NB4 (cell line): Measurements from ENCODE around the gene CCNB3.
"Not testable (repeated sequence)": the region's sequence is repeated elsewhere in the genome, so short reads cannot be mapped to it uniquely, and the experiment has no call there.

ENCODE experiments used
- DNase-seq: peaks from one replicate; pipeline ENCODE4 v3.0.0; 2010; ENCODE audit warnings: low read depth
- H3K4me3 ChIP-seq: one replicate; pipeline ENCODE4 v1.5.1; 2011; ENCODE audit warnings: mild to moderate bottlenecking, low read depth, low read length, moderate library complexity
- CTCF ChIP-seq: IDR thresholded peaks from one replicate; pipeline ENCODE4 v1.5.1; 2012; ENCODE audit warnings: low read depth, low read length
- MAX ChIP-seq: IDR thresholded peaks from 2 replicates; pipeline ENCODE4 v1.6.1; 2011; ENCODE audit warnings: low read depth, low read length
- MYC ChIP-seq: IDR thresholded peaks from 2 replicates; pipeline ENCODE4 v1.6.1; 2011; ENCODE audit warnings: low read depth, low read length
- POLR2A ChIP-seq: IDR thresholded peaks from 2 replicates; pipeline ENCODE4 v1.6.1; 2011; ENCODE audit warnings: mild to moderate bottlenecking; ENCODE audit not compliant: insufficient read length; ENCODE audit errors: extremely low read depth

CCNB3 gene

GRCh38 chrX:50281253-50281652, 76.7 kb downstream of the CCNB3 start:
- TF ChIP-seq MAX (no peak), MYC (no peak), POLR2A (no peak), CTCF (no peak)
- DNase-seq: no peak
- no peak overlapping the region for H3K4me3 ChIP-seq

GRCh38 chrX:50327235-50327634, 122.7 kb downstream of the CCNB3 start:
- no peak overlapping the region for H3K4me3 ChIP-seq
- DNase-seq: no peak
- TF ChIP-seq CTCF: no peak
- TF ChIP-seq MYC: no peak
- TF ChIP-seq MAX: no peak
- no peak for TF ChIP-seq POLR2A

GRCh38 chrX:50332668-50333067, 128.1 kb downstream of the CCNB3 start:
- H3K4me3 ChIP-seq: not testable (repeated sequence)
- DNase-seq: peak; percentile 0

- no peak for DNase-seq
- TF ChIP-seq CTCF (no peak), MAX (no peak), MYC (no peak), POLR2A (no peak)
- no peak overlapping the region for H3K4me3 ChIP-seq
Observed at GRCh38 chrX:50333308-50333707, 128.7 kb downstream of the CCNB3 start.

- DNase-seq: no peak
- no peak for TF ChIP-seq CTCF
- TF ChIP-seq MYC: no peak
- no peak for TF ChIP-seq MAX
- TF ChIP-seq POLR2A: no peak
- H3K4me3 ChIP-seq: no peak overlapping the region
Observed at GRCh38 chrX:50343917-50344316, 139.4 kb downstream of the CCNB3 start.

- DNase-seq: peak; percentile 31
- TF ChIP-seq MYC: no peak
- TF ChIP-seq POLR2A: no peak
- TF ChIP-seq MAX: no peak
- TF ChIP-seq CTCF: no peak
- H3K4me3 ChIP-seq: no peak overlapping the region
Observed at GRCh38 chrX:50372966-50373365, 168.4 kb downstream of the CCNB3 start.
